Activated T-helper 9 cell treated with anti-CD3 and anti-CD28 coated beads, Interleukin-2, amount 50 U/mL, for 16 hours (primary cell): ENCODE measurements around the gene SESTD1.

Source experiments
- DNase-seq: peaks from one replicate; pipeline ENCODE4 v3.0.0-alpha.2; 2020; ENCODE audit warnings: low read depth

The SESTD1 gene

GRCh38 chr2:179264368-179265081 is at the start of gene SESTD1:
Gene SESTD1, minus strand, starts transcription at chr2:179264832. Its CDS starts 72,991 bp downstream, at chr2:179191841.
- peak; percentile 17 for DNase-seq

- no peak for DNase-seq
Observed at GRCh38 chr2:179313057-179313456, 48.4 kb upstream of the SESTD1 start.

GRCh38 chr2:179311101-179311500 is 46.5 kb upstream of the SESTD1 start:
- DNase-seq, result no peak

- DNase-seq, result no peak
Observed at GRCh38 chr2:179307616-179308371, 43.2 kb upstream of the SESTD1 start.

- no peak for DNase-seq
Observed at GRCh38 chr2:179305125-179305524, 40.5 kb upstream of the SESTD1 start.

- no peak for DNase-seq
Observed at GRCh38 chr2:179304424-179304823, 39.8 kb upstream of the SESTD1 start.

GRCh38 chr2:179302764-179303571 is 38.3 kb upstream of the SESTD1 start:
- DNase-seq, result no peak

GRCh38 chr2:179302149-179302548 is 37.5 kb upstream of the SESTD1 start:
- no peak for DNase-seq

GRCh38 chr2:179298666-179299065 is 34.0 kb upstream of the SESTD1 start:
- no peak for DNase-seq

- DNase-seq, result no peak
Observed at GRCh38 chr2:179297927-179298326, 33.3 kb upstream of the SESTD1 start.

GRCh38 chr2:179290329-179290728 is 25.7 kb upstream of the SESTD1 start:
- no peak for DNase-seq

GRCh38 chr2:179285060-179285459 is 20.4 kb upstream of the SESTD1 start:
- no peak for DNase-seq

- DNase-seq, result no peak
Observed at GRCh38 chr2:179277429-179278196, 13.0 kb upstream of the SESTD1 start.

GRCh38 chr2:179275253-179276012 is 10.8 kb upstream of the SESTD1 start:
- DNase-seq, result no peak

GRCh38 chr2:179274749-179275148 is 10.1 kb upstream of the SESTD1 start:
- DNase-seq, result no peak

GRCh38 chr2:179273461-179273962 is 8.9 kb upstream of the SESTD1 start:
- no peak for DNase-seq

GRCh38 chr2:179272406-179273192 is 8.0 kb upstream of the SESTD1 start:
- no peak for DNase-seq

- DNase-seq, result no peak
Observed at GRCh38 chr2:179270689-179271088, 6.1 kb upstream of the SESTD1 start.

- DNase-seq, result no peak
Observed at GRCh38 chr2:179268277-179268925, 3.8 kb upstream of the SESTD1 start.

GRCh38 chr2:179266271-179266670 is 1.6 kb upstream of the SESTD1 start:
- DNase-seq, result no peak
